HepG2 (cell line): ENCODE measurements around the gene DCUN1D3. TPM values are rescaled to one million over a fixed set of nuclear protein-coding genes. Genes with fewer than 3 reads are reported as not detected.

Experiments
- ATAC-seq: fragments of 200-7000 bp; cut with Tn5 transposase; 3 replicates; pipeline ENCODE4 v1.9.1; 2020; ENCODE audit warnings: mild to moderate bottlenecking, moderate library complexity
- BruUV-seq: library from RNA; stranded (reverse); fragments of 400-500 nt; replicated peaks from 2 replicates; lab custom pipeline; 2021; lab: Mats Ljungman, UMichigan
- CTCF ChIA-PET: fragments of 300-600 bp; formaldehyde crosslinking; extraction: SDS; loops from one replicate; lab custom pipeline; 2021; ENCODE audit warnings: low total read pairs, inconsistent platforms, low intra/inter-chr PET ratio; lab: Yijun Ruan, JAX
- POLR2A ChIA-PET: fragments of 350-600 bp; sonication (Branson Sonifier 250); formaldehyde crosslinking; loops from one replicate; lab custom pipeline; 2020; ENCODE audit warnings: antibody characterized with exemption, inconsistent platforms; lab: Yijun Ruan, JAX
- DNase-seq: peaks from one replicate; pipeline ENCODE4 v3.0.0-alpha.2; 2015; ENCODE audit warnings: low spot score
- FAIRE-seq: peaks from 3 replicates; lab custom pipeline; 2011; peaks lifted over from hg19 to GRCh38; lab: Jason Lieb, UNC
- H2AFZ ChIP-seq: one replicate; pipeline ENCODE4 v1.6.1; 2011; ENCODE audit warnings: low read length, inconsistent platforms
- H3K27ac ChIP-seq: fragments of 300-600 bp; 3 replicates; pipeline ENCODE4 v1.8.0; 2011; ENCODE audit warnings: mixed run types, mild to moderate bottlenecking, mixed read lengths, low read length, inconsistent platforms; ENCODE audit not compliant: insufficient read depth; ENCODE audit errors: extremely low read length
- H3K27me3 ChIP-seq, 2 experiments: fragments of 200-600 bp in 1 of 2; 2 replicates in 1 of 2; 3 replicates in 1 of 2; pipeline versions ENCODE4 v1.6.0 to v1.8.0; 2011; ENCODE audit warnings: low read length in 2 of 2, mild to moderate bottlenecking in 2 of 2, moderate library complexity in 2 of 2, inconsistent platforms in 1 of 2; ENCODE audit not compliant: insufficient read depth in 2 of 2, control insufficient read depth in 1 of 2
- H3K36me3 ChIP-seq, 2 experiments: fragments of 200-600 bp in 1 of 2; replicated peaks in 1 of 2; 2 replicates in 1 of 2; 3 replicates in 1 of 2; pipeline versions ENCODE4 v1.5.1 to v1.8.0; 2011; ENCODE audit warnings: low read length in 2 of 2, inconsistent platforms in 1 of 2; ENCODE audit not compliant: insufficient read depth in 2 of 2, control insufficient read depth in 1 of 2
- H3K4me1 ChIP-seq: 2 replicates; pipeline ENCODE4 v1.5.1; 2012; ENCODE audit warnings: low read length, inconsistent platforms; ENCODE audit not compliant: insufficient read depth
- H3K4me2 ChIP-seq: 2 replicates; pipeline ENCODE4 v1.6.0; 2011; ENCODE audit warnings: low read depth, low read length, inconsistent platforms
- H3K4me3 ChIP-seq, 3 experiments: fragments of 200-600 bp in 1 of 3; sonication (generic), shearing (Covaris generic) in 1 of 3; replicated peaks in 1 of 3; 2 replicates each; pipeline ENCODE4 v1.5.1; 2011 to 2016; ENCODE audit warnings: low read length in 3 of 3, inconsistent platforms in 2 of 3, low read depth in 2 of 3, mild to moderate bottlenecking in 2 of 3, control low read depth in 1 of 3, mixed read lengths in 1 of 3; ENCODE audit not compliant: insufficient read depth in 1 of 3
- H3K79me2 ChIP-seq: one replicate; pipeline ENCODE4 v1.6.1; 2011; ENCODE audit warnings: low read length, inconsistent platforms; ENCODE audit not compliant: insufficient read depth
- H3K9ac ChIP-seq: 2 replicates; pipeline ENCODE4 v1.6.0; 2011; ENCODE audit warnings: mild to moderate bottlenecking, low read depth, low read length, inconsistent platforms; ENCODE audit not compliant: insufficient read depth
- H3K9me3 ChIP-seq: 2 replicates; pipeline ENCODE4 v1.5.1; 2012; ENCODE audit warnings: mild to moderate bottlenecking, low read length
- H4K20me1 ChIP-seq: 2 replicates; pipeline ENCODE4 v1.6.0; 2011; ENCODE audit warnings: inconsistent platforms, mild to moderate bottlenecking, low read length, moderate library complexity; ENCODE audit not compliant: insufficient read depth
- FOXA1 ChIP-seq, 2 experiments: fragments of 450-650 bp in 1 of 2; sonication (generic) in 1 of 2; formaldehyde crosslinking in 1 of 2; IDR thresholded peaks; 2 replicates each; pipeline versions ENCODE4 v1.4.0 to v1.6.1; 2016 to 2020; ENCODE audit warnings: missing genetic modification reagents in 1 of 2
- MBD4 ChIP-seq: IDR thresholded peaks from 2 replicates; pipeline ENCODE4 v1.6.1; 2012; ENCODE audit warnings: low read length, inconsistent platforms, borderline replicate concordance
- NFATC3 ChIP-seq: sonication (generic); formaldehyde crosslinking; IDR thresholded peaks from 2 replicates; pipeline ENCODE4 v1.5.1; 2020; ENCODE audit warnings: mild to moderate bottlenecking, missing genetic modification reagents
- NFYC ChIP-seq: IDR thresholded peaks from 2 replicates; pipeline ENCODE4 v1.6.1; 2016; ENCODE audit warnings: missing genetic modification reagents, missing compliant biosample characterization
- PHF8 ChIP-seq: sonication (generic); formaldehyde crosslinking; IDR thresholded peaks from 2 replicates; pipeline ENCODE4 v1.5.0; 2020; ENCODE audit warnings: missing genetic modification reagents
- TFDP1 ChIP-seq: IDR thresholded peaks from 2 replicates; pipeline ENCODE4 v1.6.1; 2016; ENCODE audit warnings: missing compliant biosample characterization, missing genetic modification reagents, borderline replicate concordance
- TMF1 ChIP-seq: sonication (generic); formaldehyde crosslinking; IDR thresholded peaks from 2 replicates; pipeline ENCODE4 v1.8.1; 2022; ENCODE audit warnings: low read depth, missing genetic modification reagents
- U2AF1 ChIP-seq: fragments of 200-400 bp; formaldehyde crosslinking; optimal IDR thresholded peaks from 2 replicates; pipeline ENCODE3; 2017; ENCODE audit warnings: mild to moderate bottlenecking, low read depth, low read length
- ZBTB33 ChIP-seq: sonication (generic); formaldehyde crosslinking; IDR thresholded peaks from 2 replicates; pipeline ENCODE4 v1.4.0; 2020; ENCODE audit warnings: missing genetic modification reagents
- ZFP1 ChIP-seq: IDR thresholded peaks from 2 replicates; pipeline ENCODE4 v1.6.1; 2016
- ZNF468 ChIP-seq: sonication (generic); formaldehyde crosslinking; IDR thresholded peaks from 2 replicates; pipeline ENCODE4 v1.8.0; 2022; ENCODE audit warnings: mild to moderate bottlenecking, moderate library complexity, missing genetic modification reagents
- ZNF501 ChIP-seq: sonication (generic); formaldehyde crosslinking; IDR thresholded peaks from 2 replicates; pipeline ENCODE4 v1.5.1; 2020; ENCODE audit warnings: mild to moderate bottlenecking, moderate library complexity, missing genetic modification reagents
- ZNF646 ChIP-seq: sonication (generic); formaldehyde crosslinking; IDR thresholded peaks from 2 replicates; pipeline ENCODE4 v1.9.0; 2021; ENCODE audit warnings: mild to moderate bottlenecking, missing genetic modification reagents
- ZNF841 ChIP-seq: sonication (generic); formaldehyde crosslinking; IDR thresholded peaks from 2 replicates; pipeline ENCODE4 v1.8.1; 2023; ENCODE audit warnings: missing genetic modification reagents, borderline replicate concordance
- WGBS: methylation state at CpG from one replicate; pipeline ENCODE4 v1.1.6; 2017; ENCODE audit warnings: low lambda C conversion rate; 5-methylcytosine and 5-hydroxymethylcytosine counted together
- in situ Hi-C: cut with HindIII; loops from 2 replicates; pipeline ENCODE4 v1.10.0; 2017; ENCODE audit warnings: low pct_unique_long_range_greater_than_20kb; ENCODE audit not compliant: extremely low pct_ligation_motif_present
- intact Hi-C: fragments of 100-400 bp; cut with micrococcal nuclease; formaldehyde crosslinking; loops from one replicate; pipeline ENCODE4 v1.10.0; 2022; ENCODE audit not compliant: unreplicated experiment
- polyA plus RNA-seq, 8 experiments: library from polyadenylated mRNA; depleted of rRNA in 3 of 8; stranded (reverse) in 7 of 8; unstranded in 1 of 8; fragments of >200 nt; fragmentation: Illumina TruSeq in 4 of 8; extraction: Trizol in 4 of 8; gene quantifications; 2 replicates each; pipeline versions ENCODE4 v1.2.1 to v1.2.3, GENCODE V29; 2011 to 2016; ENCODE audit warnings: low read depth in 4 of 8, missing spikeins in 1 of 8, mixed read lengths in 1 of 8; ENCODE audit not compliant: insufficient read depth in 1 of 8
- total RNA-seq, 5 experiments: library from RNA; depleted of rRNA; stranded (reverse); fragments of >200 nt; fragmentation: Illumina TruSeq; extraction: Trizol; gene quantifications; 2 replicates each; pipeline ENCODE4 v1.2.3, GENCODE V29; 2016; ENCODE audit warnings: low read depth in 1 of 5

DCUN1D3 gene
- total and polyA plus RNA-seq, 2 of the 13 experiments (the other 11 are each of a cell fraction or from before 2014, with no cell fraction given) = 5.0 to 19.3 TPM

- DNase-seq (no peak), ATAC-seq (no peak), FAIRE-seq (no peak)
- H3K9me3 ChIP-seq = no peaks in the 10 kb centered on the region
- no peaks in the 10 kb centered on the region for H4K20me1 ChIP-seq
- H3K9ac ChIP-seq = no peak overlapping the region
- intact Hi-C loops (no loop called here), in situ Hi-C loops (no loop called here)
- H3K27ac ChIP-seq = no peak overlapping the region
- no peak overlapping the region for H2AFZ ChIP-seq
- no peaks in the 10 kb centered on the region; a peak in 1 of 5 replicates for H3K27me3 ChIP-seq
- no peak overlapping the region for H3K4me3 ChIP-seq
- H3K4me2 ChIP-seq = no peak overlapping the region
- no TSS peak for BruUV-seq
- H3K79me2 ChIP-seq = no peaks in the 10 kb centered on the region
- CTCF ChIA-PET = no interaction called here
- H3K36me3 ChIP-seq = peaks cover 0 to 17% of the 10 kb centered on the region in 2 experiments; a peak in 2 of 5 replicates
- peaks cover 16% of the 10 kb centered on the region for H3K4me1 ChIP-seq
- POLR2A ChIA-PET = no interaction called here
- 89% methylated on average over 10 of the region's 10 CpGs for WGBS
- TF ChIP-seq TFDP1 (CRISPR knock-in tag) (no peak), ZFP1 (CRISPR knock-in tag) (no peak), U2AF1 (no peak), ZNF841 (CRISPR knock-in tag) (no peak), NFATC3 (CRISPR knock-in tag) (no peak), FOXA1 (IDR thresholded peaks at IDR 0.05) (no peak), FOXA1 (CRISPR knock-in tag; IDR thresholded peaks at IDR 0.05) (no peak), ZBTB33 (CRISPR knock-in tag) (no peak), PHF8 (CRISPR knock-in tag) (no peak), ZNF501 (no peak), ZNF646 (CRISPR knock-in tag) (no peak), TMF1 (CRISPR knock-in tag) (no peak), NFYC (CRISPR knock-in tag) (no peak), ZNF468 (CRISPR knock-in tag) (no peak), MBD4 (no peak)
- TF ChIP-seq, all 625 proteins: peak for 0
These were observed 88.2 kb downstream of the DCUN1D3 start for GRCh38 chr16:20811889-20812439.
